Spleen (tissue), 11 donors: ENCODE data around the gene CADM2. TPM values are rescaled to one million over a fixed set of nuclear protein-coding genes. Genes with fewer than 3 reads are reported as not detected.

ENCODE experiments used
- DNase-seq: peaks from one replicate; pipeline ENCODE4 v3.0.0-alpha.2; 2020
- H3K27ac ChIP-seq, 8 donors: fragments of 200-600 bp; sonication (generic) in 7 of 8; 1 replicate in 4 of 8; 2 replicates in 4 of 8; pipeline versions ENCODE4 v1.5.0 to v1.8.0; 2016 to 2021; ENCODE audit warnings: inconsistent platforms in 4 of 8, mild to moderate bottlenecking in 4 of 8, moderate library complexity in 1 of 8
- H3K27me3 ChIP-seq, 7 donors: fragments of 200-600 bp; sonication (generic) in 6 of 7; replicated peaks in 1 of 7; 1 replicate in 4 of 7; 2 replicates in 3 of 7; pipeline versions ENCODE4 v1.5.0 to v1.8.0; 2016 to 2021; ENCODE audit warnings: inconsistent platforms in 3 of 7, mild to moderate bottlenecking in 1 of 7
- H3K36me3 ChIP-seq, 6 donors: fragments of 200-600 bp; sonication (generic) in 5 of 6; 1 replicate in 4 of 6; 2 replicates in 2 of 6; pipeline versions ENCODE4 v1.5.0 to v1.8.0; 2016 to 2021; ENCODE audit warnings: inconsistent platforms in 2 of 6
- H3K4me1 ChIP-seq, 6 donors: fragments of 200-600 bp; sonication (generic) in 5 of 6; 1 replicate in 3 of 6; 2 replicates in 3 of 6; pipeline versions ENCODE4 v1.5.0 to v1.8.0; 2016 to 2021; ENCODE audit warnings: inconsistent platforms in 3 of 6
- H3K4me3 ChIP-seq, 8 donors: fragments of 200-600 bp; sonication (generic) in 7 of 8; 1 replicate in 4 of 8; 2 replicates in 4 of 8; pipeline versions ENCODE4 v1.5.0 to v1.8.0; 2016 to 2021; ENCODE audit warnings: inconsistent platforms in 4 of 8, mild to moderate bottlenecking in 4 of 8, moderate library complexity in 2 of 8
- H3K9me3 ChIP-seq, 8 donors: fragments of 200-600 bp; sonication (generic) in 7 of 8; 1 replicate in 4 of 8; 2 replicates in 4 of 8; pipeline versions ENCODE4 v1.5.0 to v1.8.0; 2016 to 2021; ENCODE audit warnings: inconsistent platforms in 4 of 8
- CTCF ChIP-seq, 11 experiments: fragments of 200-600 bp in 7 of 11; fragments of 450-650 bp in 4 of 11; sonication (generic) in 4 of 11; IDR thresholded peaks in 8 of 11; conservative IDR thresholded peaks in 3 of 11; 1 replicate in 7 of 11; 2 replicates in 4 of 11; pipeline versions ENCODE4 v1.4.0 to v1.8.0; 2016 to 2021; ENCODE audit warnings: antibody characterized with exemption in 11 of 11, inconsistent platforms in 4 of 11, mild to moderate bottlenecking in 1 of 11
- POLR2A ChIP-seq, 3 donors: fragments of 450-650 bp; IDR thresholded peaks; one replicate each; pipeline ENCODE4 v1.5.1; 2017; ENCODE audit warnings: antibody characterized with exemption in 3 of 3, mild to moderate bottlenecking in 1 of 3
- POLR2AphosphoS5 ChIP-seq, 3 donors: sonication (generic); formaldehyde crosslinking; IDR thresholded peaks; one replicate each; pipeline ENCODE4 v1.5.1; 2017; ENCODE audit warnings: antibody characterized with exemption in 3 of 3
- WGBS, 5 donors: extraction: QIAGEN DNeasy Blood & Tissue Kit in 3 of 5; methylation state at CpG; one replicate each; pipeline versions ENCODE4 v1.1.5 to v1.1.7; 2013 to 2018; 5-methylcytosine and 5-hydroxymethylcytosine counted together
- intact Hi-C: fragments of 100-400 bp; cut with DNase I; formaldehyde crosslinking; loops from one replicate; pipeline ENCODE4 v1.15.0; 2023; ENCODE audit warnings: low total_unique reads
- polyA plus RNA-seq, 3 donors: library from polyadenylated mRNA; stranded (reverse); fragments of 200-250 nt; gene quantifications; one replicate each; pipeline ENCODE4 v1.2.1, GENCODE V29; 2013
- total RNA-seq, 7 donors: library from RNA; depleted of rRNA in 3 of 7; stranded (reverse); fragments of >200 nt in 3 of 7; fragmentation: NEBNext Ultra II Directional in 4 of 7; extraction: Animal tissue kit (Norgen Biotek cat#: 25700) in 4 of 7; gene quantifications; one replicate each; pipeline versions ENCODE4 v1.1.0 to v1.2.1, GENCODE V29; 2016 to 2021
- donor health status: healthy with polysubstance abuse.
- donor health status: DM: no; HTN: no; CAD: no; lungs with moderate emphysema.
- donor health status: DM: no; HTN: no; CAD: no.
- donor health status: Bipolar disorder and iron deficiency.
- donor health status: healthy.
- donor health status: DM: no; HTN: no; CAD: no.
- donor health status: DM: yes; HTN: yes; CAD: no.

CADM2 gene
- total and polyA plus RNA-seq, 10 donors = 0.03 to 4.0 (median 1.0) TPM; not detected in 1

GRCh38 chr3:85631070-85631469 lies 672.3 kb downstream of the CADM2 start:
- no peaks in the 10 kb centered on the region for H3K4me1 ChIP-seq
- DNase-seq = no peak
- 77 to 88% (median 84%) methylated on average over 1 of the region's 1 CpG for WGBS, 5 donors
- no peaks in the 10 kb centered on the region for H3K27me3 ChIP-seq
- TF ChIP-seq POLR2A (IDR thresholded peaks at IDR 0.05) = no peak
- no peak for TF ChIP-seq CTCF (IDR thresholded peaks at IDR 0.05 in 8 of 11, conservative IDR thresholded peaks at IDR 0.05 in 3 of 11)
- no peak for TF ChIP-seq POLR2AphosphoS5 (IDR thresholded peaks at IDR 0.05)
- H3K36me3 ChIP-seq = no peaks in the 10 kb centered on the region
- no peak overlapping the region for H3K27ac ChIP-seq
- no peak overlapping the region for H3K4me3 ChIP-seq
- intact Hi-C loops = no loop called here
- H3K9me3 ChIP-seq = no peaks in the 10 kb centered on the region

- H3K27ac ChIP-seq = no peak overlapping the region
- no peaks in the 10 kb centered on the region for H3K9me3 ChIP-seq
- intact Hi-C loops = no loop called here
- H3K4me3 ChIP-seq = no peak overlapping the region
- H3K4me1 ChIP-seq = no peaks in the 10 kb centered on the region
- DNase-seq = no peak
- no peak for TF ChIP-seq CTCF (IDR thresholded peaks at IDR 0.05 in 8 of 11, conservative IDR thresholded peaks at IDR 0.05 in 3 of 11)
- TF ChIP-seq POLR2AphosphoS5 (IDR thresholded peaks at IDR 0.05) = no peak
- no peak for TF ChIP-seq POLR2A (IDR thresholded peaks at IDR 0.05)
- no peaks in the 10 kb centered on the region for H3K27me3 ChIP-seq
- no peaks in the 10 kb centered on the region for H3K36me3 ChIP-seq
- WGBS, 5 donors = 76 to 84% (median 77%) methylated on average over 4 of the region's 4 CpGs
Measured at GRCh38 chr3:85632921-85633320, 674.1 kb downstream of the CADM2 start.

GRCh38 chr3:85652360-85652759 lies 693.6 kb downstream of the CADM2 start:
- H3K4me1 ChIP-seq = no peaks in the 10 kb centered on the region
- intact Hi-C loops = no loop called here
- no peaks in the 10 kb centered on the region for H3K27me3 ChIP-seq
- H3K36me3 ChIP-seq = no peaks in the 10 kb centered on the region
- no peak for TF ChIP-seq CTCF (IDR thresholded peaks at IDR 0.05 in 8 of 11, conservative IDR thresholded peaks at IDR 0.05 in 3 of 11)
- TF ChIP-seq POLR2A (IDR thresholded peaks at IDR 0.05) = no peak
- TF ChIP-seq POLR2AphosphoS5 (IDR thresholded peaks at IDR 0.05) = no peak
- 78 to 98% (median 90%) methylated on average over 1 of the region's 1 CpG for WGBS, 5 donors
- peaks cover 0 to 3% (median 0%) of the 10 kb centered on the region in 8 donors for H3K9me3 ChIP-seq
- H3K4me3 ChIP-seq = no peak overlapping the region
- DNase-seq = no peak
- H3K27ac ChIP-seq = no peak overlapping the region

GRCh38 chr3:85660451-85660850 lies 701.7 kb downstream of the CADM2 start:
- no peaks in the 10 kb centered on the region for H3K27me3 ChIP-seq
- no peak for TF ChIP-seq POLR2A (IDR thresholded peaks at IDR 0.05)
- no peak for TF ChIP-seq CTCF (IDR thresholded peaks at IDR 0.05 in 8 of 11, conservative IDR thresholded peaks at IDR 0.05 in 3 of 11)
- no peak for TF ChIP-seq POLR2AphosphoS5 (IDR thresholded peaks at IDR 0.05)
- WGBS, 5 donors = 54 to 67% (median 60%) methylated on average over 2 of the region's 2 CpGs
- no peaks in the 10 kb centered on the region for H3K9me3 ChIP-seq
- no peaks in the 10 kb centered on the region for H3K36me3 ChIP-seq
- no peak for DNase-seq
- H3K27ac ChIP-seq = no peak overlapping the region
- intact Hi-C loops = no loop called here
- no peaks in the 10 kb centered on the region for H3K4me1 ChIP-seq
- no peak overlapping the region for H3K4me3 ChIP-seq
